Stimulated activated effector memory CD8-positive, alpha-beta T cell treated with anti-CD3 and anti-CD28 coated beads, Interleukin-12 subunit alpha, Interleukin-12 subunit beta, amount 100 ng/mL, for 72 hours (primary cell): ENCODE measurements around the gene TGM6.
"Not testable (repeated sequence)": the region's sequence is repeated elsewhere in the genome, so short reads cannot be mapped to it uniquely, and the experiment has no call there.

ENCODE experiments used
- ATAC-seq: fragments of 150-1000 bp; cut with Tn5 transposase; 2 replicates; pipeline ENCODE4 v1.10.0; 2021
- DNase-seq, 2 donors: peaks; one replicate each; pipeline ENCODE4 v3.0.0; 2021 to 2022; ENCODE audit warnings: low spot score in 2 of 2
- H3K27ac Mint-ChIP-seq: one replicate; pipeline ENCODE4 v1.8.0; 2022; ENCODE audit warnings: mild to moderate bottlenecking, mixed read lengths
- H3K36me3 Mint-ChIP-seq: one replicate; pipeline ENCODE4 v1.8.0; 2022; ENCODE audit warnings: mild to moderate bottlenecking, mixed read lengths
- H3K4me1 Mint-ChIP-seq: one replicate; pipeline ENCODE4 v1.8.0; 2022; ENCODE audit warnings: mixed read lengths
- H3K4me3 Mint-ChIP-seq: one replicate; pipeline ENCODE4 v1.8.0; 2022; ENCODE audit warnings: mild to moderate bottlenecking, mixed read lengths
- H3K9me3 Mint-ChIP-seq: one replicate; pipeline ENCODE4 v1.8.0; 2022; ENCODE audit warnings: mixed read lengths

TGM6 gene

GRCh38 chr20:2401527-2401926 is 20.8 kb downstream of the TGM6 start:
- Mint-ChIP-seq H3K27ac (no peak overlapping the region), H3K36me3 (no peaks in the 10 kb centered on the region), H3K9me3 (peaks cover 4% of the 10 kb centered on the region), H3K4me1 (no peaks in the 10 kb centered on the region), H3K4me3 (no peak overlapping the region)
- ATAC-seq (no peak), DNase-seq (no peak)

- no peaks in the 10 kb centered on the region for H3K36me3 Mint-ChIP-seq
- no peak for ATAC-seq
- no peak overlapping the region for H3K4me3 Mint-ChIP-seq
- no peaks in the 10 kb centered on the region for H3K4me1 Mint-ChIP-seq
- DNase-seq, result no peak
- peaks cover 4% of the 10 kb centered on the region for H3K9me3 Mint-ChIP-seq
- peak overlapping the region; percentile 0 for H3K27ac Mint-ChIP-seq
Observed at GRCh38 chr20:2402271-2402980, 21.7 kb downstream of the TGM6 start.

GRCh38 chr20:2403291-2404052 is 22.8 kb downstream of the TGM6 start:
- no peak for ATAC-seq
- Mint-ChIP-seq H3K4me3 (no peak overlapping the region), H3K27ac (no peak overlapping the region), H3K36me3 (no peaks in the 10 kb centered on the region), H3K4me1 (no peaks in the 10 kb centered on the region), H3K9me3 (peaks cover 4% of the 10 kb centered on the region)
- DNase-seq, result no peak

GRCh38 chr20:2405693-2406065 is 25.0 kb downstream of the TGM6 start:
- peaks cover 4% of the 10 kb centered on the region for H3K9me3 Mint-ChIP-seq
- ATAC-seq, result no peak
- H3K4me3 Mint-ChIP-seq, result no peak overlapping the region
- no peak overlapping the region for H3K27ac Mint-ChIP-seq
- H3K4me1 Mint-ChIP-seq, result no peaks in the 10 kb centered on the region
- H3K36me3 Mint-ChIP-seq, result no peaks in the 10 kb centered on the region
- no peak for DNase-seq

- not testable (repeated sequence) for H3K36me3 Mint-ChIP-seq, H3K4me1 Mint-ChIP-seq, H3K4me3 Mint-ChIP-seq, H3K9me3 Mint-ChIP-seq, ATAC-seq, DNase-seq, H3K27ac Mint-ChIP-seq
Observed at GRCh38 chr20:2407355-2407754, 26.7 kb downstream of the TGM6 start.

GRCh38 chr20:2408111-2408510 is 27.4 kb downstream of the TGM6 start:
- H3K27ac Mint-ChIP-seq, result no peak overlapping the region
- H3K36me3 Mint-ChIP-seq, result no peaks in the 10 kb centered on the region

GRCh38 chr20:2416541-2417212 is 36.0 kb downstream of the TGM6 start:
- ATAC-seq (no peak), DNase-seq (no peak)
- H3K4me1 Mint-ChIP-seq, result no peaks in the 10 kb centered on the region
- no peak overlapping the region for H3K27ac Mint-ChIP-seq
- H3K4me3 Mint-ChIP-seq, result no peak overlapping the region
- no peaks in the 10 kb centered on the region for H3K36me3 Mint-ChIP-seq
- H3K9me3 Mint-ChIP-seq, result no peaks in the 10 kb centered on the region

More at GRCh38 chr20:2408111-2408510, 27.4 kb downstream of the TGM6 start:
- peaks cover 4% of the 10 kb centered on the region for H3K9me3 Mint-ChIP-seq
- no peak overlapping the region for H3K4me3 Mint-ChIP-seq
- no peak for DNase-seq
- ATAC-seq, result no peak
- no peaks in the 10 kb centered on the region for H3K4me1 Mint-ChIP-seq

GRCh38 chr20:2417213-2417541 is 36.5 kb downstream of the TGM6 start:
- H3K4me1 Mint-ChIP-seq, result no peaks in the 10 kb centered on the region
- DNase-seq (no peak), ATAC-seq (no peak)
- H3K27ac Mint-ChIP-seq, result no peak overlapping the region
- no peaks in the 10 kb centered on the region for H3K9me3 Mint-ChIP-seq
- H3K4me3 Mint-ChIP-seq, result no peak overlapping the region
- no peaks in the 10 kb centered on the region for H3K36me3 Mint-ChIP-seq

GRCh38 chr20:2418388-2418787 is 37.7 kb downstream of the TGM6 start:
- DNase-seq (no peak), ATAC-seq (no peak)
- Mint-ChIP-seq H3K4me3 (no peak overlapping the region), H3K27ac (no peak overlapping the region), H3K4me1 (no peaks in the 10 kb centered on the region), H3K36me3 (no peaks in the 10 kb centered on the region), H3K9me3 (no peaks in the 10 kb centered on the region)

GRCh38 chr20:2420510-2420909 is 39.8 kb downstream of the TGM6 start:
- ATAC-seq (no peak), DNase-seq (no peak)
- H3K9me3 Mint-ChIP-seq, result no peaks in the 10 kb centered on the region
- no peaks in the 10 kb centered on the region for H3K36me3 Mint-ChIP-seq
- H3K27ac Mint-ChIP-seq, result no peak overlapping the region
- H3K4me3 Mint-ChIP-seq, result no peak overlapping the region
- no peaks in the 10 kb centered on the region for H3K4me1 Mint-ChIP-seq

- ATAC-seq (no peak), DNase-seq (no peak)
- Mint-ChIP-seq H3K36me3 (no peaks in the 10 kb centered on the region), H3K27ac (no peak overlapping the region), H3K4me1 (no peaks in the 10 kb centered on the region), H3K9me3 (no peaks in the 10 kb centered on the region), H3K4me3 (no peak overlapping the region)
Observed at GRCh38 chr20:2421247-2421646, 40.5 kb downstream of the TGM6 start.

GRCh38 chr20:2429051-2429450 is 48.4 kb downstream of the TGM6 start:
- Mint-ChIP-seq H3K27ac (no peak overlapping the region), H3K9me3 (no peaks in the 10 kb centered on the region), H3K36me3 (no peaks in the 10 kb centered on the region), H3K4me1 (no peaks in the 10 kb centered on the region), H3K4me3 (no peak overlapping the region)
- no peak for DNase-seq
- ATAC-seq, result no peak

GRCh38 chr20:2430538-2430937 is 49.8 kb downstream of the TGM6 start:
- no peaks in the 10 kb centered on the region for H3K36me3 Mint-ChIP-seq
- H3K27ac Mint-ChIP-seq, result no peak overlapping the region
- H3K4me1 Mint-ChIP-seq, result no peaks in the 10 kb centered on the region
- no peak for DNase-seq
- no peaks in the 10 kb centered on the region for H3K9me3 Mint-ChIP-seq
- ATAC-seq, result no peak
- no peak overlapping the region for H3K4me3 Mint-ChIP-seq

- DNase-seq (no peak), ATAC-seq (no peak)
- H3K4me3 Mint-ChIP-seq, result no peak overlapping the region
- no peak overlapping the region for H3K27ac Mint-ChIP-seq
- no peaks in the 10 kb centered on the region for H3K36me3 Mint-ChIP-seq
- H3K9me3 Mint-ChIP-seq, result no peaks in the 10 kb centered on the region
- no peaks in the 10 kb centered on the region for H3K4me1 Mint-ChIP-seq
Observed at GRCh38 chr20:2431185-2431584, 50.5 kb downstream of the TGM6 start.

- H3K27ac Mint-ChIP-seq, result no peak overlapping the region
- H3K4me3 Mint-ChIP-seq, result no peak overlapping the region
- DNase-seq, result no peak
- ATAC-seq, result no peak
- peaks cover 31% of the 10 kb centered on the region for H3K4me1 Mint-ChIP-seq
- H3K36me3 Mint-ChIP-seq, result peaks cover 7% of the 10 kb centered on the region
- H3K9me3 Mint-ChIP-seq, result no peaks in the 10 kb centered on the region
Observed at GRCh38 chr20:2446845-2447244, 66.1 kb downstream of the TGM6 start.

- Mint-ChIP-seq H3K36me3 (peaks cover 7% of the 10 kb centered on the region), H3K9me3 (no peaks in the 10 kb centered on the region), H3K27ac (no peak overlapping the region), H3K4me3 (no peak overlapping the region), H3K4me1 (peaks cover 36% of the 10 kb centered on the region)
- DNase-seq, result no peak
- ATAC-seq, result peak; percentile 31
Observed at GRCh38 chr20:2449386-2449785, 68.7 kb downstream of the TGM6 start.
